Measurements from ENCODE around the gene C1orf87.

The C1orf87 gene

DNA sequence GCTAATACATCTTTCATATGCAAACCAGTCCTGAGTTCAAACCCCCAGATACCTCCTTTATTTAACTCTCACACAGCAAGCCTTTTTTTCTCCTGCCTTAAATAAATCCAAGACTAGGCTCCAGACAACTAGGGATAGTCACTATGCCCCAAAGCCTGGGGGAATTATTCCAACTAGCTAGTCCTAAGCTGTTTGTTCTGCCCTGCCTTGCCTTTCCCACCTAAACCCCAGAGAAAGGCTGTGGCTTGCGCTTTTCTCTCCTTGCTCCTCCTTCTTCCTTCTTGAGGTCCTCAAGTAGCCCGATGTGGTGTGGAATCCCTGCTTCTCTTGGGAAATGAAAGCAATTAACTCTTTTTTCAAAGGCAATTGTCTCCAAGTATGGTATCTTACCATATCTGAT, 31.8 kb downstream of the C1orf87 start:
- Histone ChIP-seq H3K4me3 (replicated peaks; ENCODE audit: insufficient read depth, low read length) (no peak overlapping the region), H3K27me3 (ENCODE audit: insufficient read depth, poor library complexity, severe bottlenecking) (no peaks in the 10 kb centered on the region), H3K27ac (replicated peaks) (no peak overlapping the region)
- DNase-seq (ENCODE audit: low read depth in 1 of 2, low spot score in 1 of 2), result no peak
- TF ChIP-seq, protein P1, sequence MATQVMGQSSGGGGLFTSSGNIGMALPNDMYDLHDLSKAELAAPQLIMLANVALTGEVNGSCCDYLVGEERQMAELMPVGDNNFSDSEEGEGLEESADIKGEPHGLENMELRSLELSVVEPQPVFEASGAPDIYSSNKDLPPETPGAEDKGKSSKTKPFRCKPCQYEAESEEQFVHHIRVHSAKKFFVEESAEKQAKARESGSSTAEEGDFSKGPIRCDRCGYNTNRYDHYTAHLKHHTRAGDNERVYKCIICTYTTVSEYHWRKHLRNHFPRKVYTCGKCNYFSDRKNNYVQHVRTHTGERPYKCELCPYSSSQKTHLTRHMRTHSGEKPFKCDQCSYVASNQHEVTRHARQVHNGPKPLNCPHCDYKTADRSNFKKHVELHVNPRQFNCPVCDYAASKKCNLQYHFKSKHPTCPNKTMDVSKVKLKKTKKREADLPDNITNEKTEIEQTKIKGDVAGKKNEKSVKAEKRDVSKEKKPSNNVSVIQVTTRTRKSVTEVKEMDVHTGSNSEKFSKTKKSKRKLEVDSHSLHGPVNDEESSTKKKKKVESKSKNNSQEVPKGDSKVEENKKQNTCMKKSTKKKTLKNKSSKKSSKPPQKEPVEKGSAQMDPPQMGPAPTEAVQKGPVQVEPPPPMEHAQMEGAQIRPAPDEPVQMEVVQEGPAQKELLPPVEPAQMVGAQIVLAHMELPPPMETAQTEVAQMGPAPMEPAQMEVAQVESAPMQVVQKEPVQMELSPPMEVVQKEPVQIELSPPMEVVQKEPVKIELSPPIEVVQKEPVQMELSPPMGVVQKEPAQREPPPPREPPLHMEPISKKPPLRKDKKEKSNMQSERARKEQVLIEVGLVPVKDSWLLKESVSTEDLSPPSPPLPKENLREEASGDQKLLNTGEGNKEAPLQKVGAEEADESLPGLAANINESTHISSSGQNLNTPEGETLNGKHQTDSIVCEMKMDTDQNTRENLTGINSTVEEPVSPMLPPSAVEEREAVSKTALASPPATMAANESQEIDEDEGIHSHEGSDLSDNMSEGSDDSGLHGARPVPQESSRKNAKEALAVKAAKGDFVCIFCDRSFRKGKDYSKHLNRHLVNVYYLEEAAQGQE (IDR thresholded peaks at IDR 0.05; ENCODE audit: insufficient replicate concordance, low read depth), result no peak
- TF ChIP-seq SPI1 (IDR thresholded peaks at IDR 0.05; ENCODE audit: borderline replicate concordance, low read depth), result no peak
- no peak for TF ChIP-seq GABPA (IDR thresholded peaks at IDR 0.05; ENCODE audit: low read depth)
- TF ChIP-seq, protein P2, sequence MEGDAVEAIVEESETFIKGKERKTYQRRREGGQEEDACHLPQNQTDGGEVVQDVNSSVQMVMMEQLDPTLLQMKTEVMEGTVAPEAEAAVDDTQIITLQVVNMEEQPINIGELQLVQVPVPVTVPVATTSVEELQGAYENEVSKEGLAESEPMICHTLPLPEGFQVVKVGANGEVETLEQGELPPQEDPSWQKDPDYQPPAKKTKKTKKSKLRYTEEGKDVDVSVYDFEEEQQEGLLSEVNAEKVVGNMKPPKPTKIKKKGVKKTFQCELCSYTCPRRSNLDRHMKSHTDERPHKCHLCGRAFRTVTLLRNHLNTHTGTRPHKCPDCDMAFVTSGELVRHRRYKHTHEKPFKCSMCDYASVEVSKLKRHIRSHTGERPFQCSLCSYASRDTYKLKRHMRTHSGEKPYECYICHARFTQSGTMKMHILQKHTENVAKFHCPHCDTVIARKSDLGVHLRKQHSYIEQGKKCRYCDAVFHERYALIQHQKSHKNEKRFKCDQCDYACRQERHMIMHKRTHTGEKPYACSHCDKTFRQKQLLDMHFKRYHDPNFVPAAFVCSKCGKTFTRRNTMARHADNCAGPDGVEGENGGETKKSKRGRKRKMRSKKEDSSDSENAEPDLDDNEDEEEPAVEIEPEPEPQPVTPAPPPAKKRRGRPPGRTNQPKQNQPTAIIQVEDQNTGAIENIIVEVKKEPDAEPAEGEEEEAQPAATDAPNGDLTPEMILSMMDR (IDR thresholded peaks at IDR 0.05; ENCODE audit: insufficient read depth, low read length), result no peak
- no peak for TF ChIP-seq POLR2AphosphoS5 (IDR thresholded peaks at IDR 0.05; ENCODE audit: low read depth)

DNA sequence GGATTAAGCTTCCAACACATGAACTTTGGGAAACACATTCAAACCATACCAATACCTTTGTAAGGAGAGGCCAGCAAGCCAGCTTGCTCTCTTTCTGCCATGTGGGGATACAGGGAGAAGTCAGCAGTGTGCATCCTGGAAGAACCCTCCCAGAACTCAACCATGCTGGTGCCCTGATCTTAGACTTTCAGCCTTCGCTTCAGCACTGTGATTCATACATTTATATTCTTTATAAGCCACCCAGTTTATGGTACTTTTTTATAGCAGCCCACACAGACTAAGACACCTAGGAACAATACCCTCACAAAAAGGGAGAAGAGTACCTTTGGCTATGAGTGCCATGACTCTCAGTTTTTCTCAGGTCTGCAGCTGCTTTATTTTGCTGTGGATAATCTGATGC, 35.9 kb downstream of the C1orf87 start:
- Histone ChIP-seq H3K4me3 (replicated peaks; ENCODE audit: insufficient read depth, low read length) (no peak overlapping the region), H3K27me3 (ENCODE audit: insufficient read depth, poor library complexity, severe bottlenecking) (no peaks in the 10 kb centered on the region), H3K27ac (replicated peaks) (no peak overlapping the region)
- DNase-seq (ENCODE audit: low read depth in 1 of 2, low spot score in 1 of 2), result no peak
- TF ChIP-seq SPI1 (IDR thresholded peaks at IDR 0.05; ENCODE audit: borderline replicate concordance, low read depth), result no peak
- TF ChIP-seq, protein P1 (IDR thresholded peaks at IDR 0.05; ENCODE audit: insufficient replicate concordance, low read depth), result no peak
- TF ChIP-seq, protein P2 (IDR thresholded peaks at IDR 0.05; ENCODE audit: insufficient read depth, low read length), result no peak
- TF ChIP-seq GABPA (IDR thresholded peaks at IDR 0.05; ENCODE audit: low read depth), result no peak
- TF ChIP-seq POLR2AphosphoS5 (IDR thresholded peaks at IDR 0.05; ENCODE audit: low read depth), result no peak

DNA sequence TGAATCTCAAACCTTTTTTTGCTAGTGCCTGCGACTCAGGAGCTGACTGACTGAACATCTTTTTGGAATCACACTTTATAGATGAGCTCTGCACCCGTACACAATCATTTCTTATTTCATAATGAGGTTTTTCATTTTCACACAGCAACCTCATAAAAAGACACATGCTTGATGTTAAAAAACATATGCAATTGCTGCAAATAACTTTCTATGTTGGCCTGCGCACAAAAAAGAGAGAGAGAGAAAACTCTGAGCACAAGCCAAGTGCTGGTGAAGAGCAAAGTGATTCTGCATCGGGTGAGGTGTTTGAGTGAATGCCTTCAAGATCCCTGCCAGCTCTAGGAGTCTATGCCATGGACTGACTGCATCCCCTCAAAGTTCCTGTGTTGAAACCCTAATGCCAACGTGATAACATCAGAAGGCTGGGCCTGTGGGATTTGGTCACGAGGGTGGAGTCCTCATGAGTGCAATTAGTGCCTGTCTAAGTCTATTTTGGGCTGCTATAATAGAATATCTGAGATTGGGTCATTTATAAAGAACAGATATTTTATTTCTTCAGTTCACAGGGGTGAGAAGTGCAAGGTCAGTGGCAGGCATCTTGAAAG, 36.6 kb downstream of the C1orf87 start:
- no peak for TF ChIP-seq POLR2AphosphoS5 (IDR thresholded peaks at IDR 0.05; ENCODE audit: low read depth)
- TF ChIP-seq, protein P1 (IDR thresholded peaks at IDR 0.05; ENCODE audit: insufficient replicate concordance, low read depth), result no peak
- TF ChIP-seq, protein P2 (IDR thresholded peaks at IDR 0.05; ENCODE audit: insufficient read depth, low read length), result no peak
- no peak for TF ChIP-seq SPI1 (IDR thresholded peaks at IDR 0.05; ENCODE audit: borderline replicate concordance, low read depth)
- no peak for TF ChIP-seq GABPA (IDR thresholded peaks at IDR 0.05; ENCODE audit: low read depth)
- no peak for DNase-seq (ENCODE audit: low read depth in 1 of 2, low spot score in 1 of 2)

More for the DNA sequence above, 36.6 kb downstream of the C1orf87 start:
- Histone ChIP-seq H3K27ac (replicated peaks) (no peak overlapping the region), H3K4me3 (replicated peaks; ENCODE audit: insufficient read depth, low read length) (no peak overlapping the region), H3K27me3 (ENCODE audit: insufficient read depth, poor library complexity, severe bottlenecking) (no peaks in the 10 kb centered on the region)

Data from HL-60 (cell line).